Lower leg skin (tissue), 4 donors: ENCODE data around the gene MYL6B. TPM values are rescaled to one million over a fixed set of nuclear protein-coding genes. Genes with fewer than 3 reads are reported as not detected.

Experiments
- DNase-seq, 2 donors: peaks; one replicate each; pipeline ENCODE4 v3.0.0-alpha.2; 2019; ENCODE audit warnings: low spot score in 2 of 2
- H3K4me3 ChIP-seq: fragments of 200-600 bp; sonication (generic); 2 replicates; pipeline ENCODE4 v1.5.1; 2017; ENCODE audit warnings: mild to moderate bottlenecking, low read depth; ENCODE audit not compliant: poor library complexity, severe bottlenecking
- CTCF ChIP-seq, 3 donors: fragments of 450-650 bp; IDR thresholded peaks; one replicate each; pipeline ENCODE4 v1.5.1; 2016; ENCODE audit warnings: antibody characterized with exemption in 3 of 3, mild to moderate bottlenecking in 3 of 3, moderate library complexity in 2 of 3
- POLR2A ChIP-seq, 2 donors: fragments of 450-650 bp; IDR thresholded peaks; one replicate each; pipeline ENCODE4 v1.6.1; 2016 to 2017; ENCODE audit warnings: antibody characterized with exemption in 2 of 2, mild to moderate bottlenecking in 1 of 2, moderate library complexity in 1 of 2
- WGBS, 2 donors: methylation state at CpG; one replicate each; pipeline ENCODE4 v1.1.5; 2018; 5-methylcytosine and 5-hydroxymethylcytosine counted together
- intact Hi-C: fragments of 100-400 bp; cut with DNase I; formaldehyde crosslinking; loops from one replicate; pipeline ENCODE4 v1.15.0; 2023; ENCODE audit warnings: low total_unique reads
- total RNA-seq, 4 donors: library from RNA; depleted of rRNA; stranded (reverse); fragments of >200 nt; gene quantifications; one replicate each; pipeline ENCODE4 v1.1.0, GENCODE V29; 2016

Gene MYL6B
- total RNA-seq, 4 donors from 2014 or later = 9.0 to 40.1 (median 22.5) TPM

DNA sequence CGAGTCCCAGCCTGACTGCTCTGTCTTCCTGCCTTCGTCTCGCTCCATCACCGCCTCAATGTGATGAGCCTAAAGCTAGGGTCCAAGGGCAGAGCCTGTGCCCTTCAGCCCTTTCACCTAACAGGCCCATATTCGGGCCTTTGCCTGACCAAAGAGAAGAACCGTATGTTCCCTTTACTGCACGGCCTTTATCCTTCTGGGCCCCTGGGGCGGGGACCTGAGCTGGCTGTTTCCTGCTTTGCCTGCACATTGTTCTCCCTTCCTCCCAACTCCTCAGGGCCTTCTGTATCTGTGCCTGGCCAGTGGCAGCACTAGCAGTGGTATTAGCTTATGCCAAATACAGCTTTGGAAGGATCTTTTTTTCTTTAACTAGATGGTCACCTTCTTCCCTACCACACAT lies 8.5 kb upstream of the MYL6B start:
- intact Hi-C loops = no loop called here
- no peak for TF ChIP-seq CTCF (IDR thresholded peaks at IDR 0.05)
- TF ChIP-seq POLR2A (IDR thresholded peaks at IDR 0.05) = no peak
- no peak overlapping the region for H3K4me3 ChIP-seq
- 68 to 81% methylated on average over 8 of the region's 8 CpGs for WGBS, 2 donors
- no peak for DNase-seq

GRCh38 chr12:56145217-56145616 lies 7.2 kb upstream of the MYL6B start:
- TF ChIP-seq POLR2A (IDR thresholded peaks at IDR 0.05) = no peak
- WGBS, 2 donors = 81 to 86% methylated on average over 3 of the region's 3 CpGs
- H3K4me3 ChIP-seq = no peak overlapping the region
- DNase-seq = no peak
- intact Hi-C loops = no loop called here

DNA sequence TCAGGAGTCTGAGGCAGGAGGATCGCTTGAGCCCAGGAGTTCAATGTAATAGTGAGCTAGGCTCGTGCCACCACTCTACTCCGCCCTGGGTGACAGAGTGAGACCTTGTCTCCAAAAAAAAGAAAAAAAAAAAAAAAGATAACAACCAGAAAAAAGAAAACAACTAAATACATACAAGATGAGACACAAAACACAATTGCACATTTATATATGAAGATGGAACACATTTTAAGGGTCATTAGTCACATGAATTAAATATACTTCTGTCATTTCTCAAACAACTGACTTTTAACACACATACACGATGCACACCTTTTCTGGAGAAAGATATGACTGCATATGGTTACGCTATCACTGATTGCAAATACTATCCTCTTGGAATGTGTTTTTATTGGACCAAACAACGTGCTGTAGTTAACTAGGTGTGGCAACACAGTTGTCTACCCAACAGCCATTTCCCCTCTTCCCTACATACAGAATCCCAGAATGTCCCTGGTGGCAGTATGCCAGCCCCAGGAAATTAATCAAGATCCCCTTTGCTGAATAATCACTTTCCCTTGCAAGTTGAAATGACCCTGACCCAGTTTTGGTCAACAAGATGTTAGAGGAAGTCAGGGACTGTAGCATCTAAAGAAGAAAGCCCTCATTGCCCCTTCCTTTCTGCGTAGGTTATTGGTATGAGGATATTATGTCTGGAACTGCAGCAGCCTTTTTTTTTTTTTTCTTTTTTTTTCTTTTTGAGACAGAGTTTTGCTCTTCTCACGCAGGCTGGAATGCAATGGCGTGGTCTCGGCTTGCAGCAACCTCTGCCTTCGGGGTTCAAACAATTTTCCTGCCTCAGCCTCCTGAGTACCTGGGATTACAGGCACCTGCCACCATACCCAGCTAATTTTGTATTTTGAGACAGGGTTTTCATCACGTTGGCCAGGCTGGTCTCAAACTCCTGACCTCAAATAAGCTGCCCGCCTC lies 5.6 kb upstream of the MYL6B start:
- H3K4me3 ChIP-seq = no peak overlapping the region
- TF ChIP-seq CTCF (IDR thresholded peaks at IDR 0.05) (no peak), POLR2A (IDR thresholded peaks at IDR 0.05) (no peak)
- 64 to 65% methylated on average over 13 of the region's 13 CpGs for WGBS, 2 donors
- no peak for DNase-seq
- intact Hi-C loops = no loop called here

- DNase-seq = no peak
- intact Hi-C loops = no loop called here
- TF ChIP-seq CTCF (IDR thresholded peaks at IDR 0.05) (no peak), POLR2A (IDR thresholded peaks at IDR 0.05) (no peak)
- H3K4me3 ChIP-seq = no peak overlapping the region
- WGBS, 2 donors = 61 to 64% methylated on average over 3 of the region's 3 CpGs
These were observed 1.8 kb upstream of the MYL6B start for GRCh38 chr12:56150563-56150962.

- peak overlapping the region; percentile 49 for H3K4me3 ChIP-seq
- 6 to 14% methylated on average over 12 of the region's 12 CpGs for WGBS, 2 donors
- DNase-seq = peak; percentile 56 to 91
- TF ChIP-seq POLR2A (IDR thresholded peaks at IDR 0.05) (no peak), CTCF (IDR thresholded peaks at IDR 0.05) (no peak)
- intact Hi-C loops = no loop called here
These were observed 685 bp upstream of the MYL6B start for GRCh38 chr12:56151672-56152131.

DNA sequence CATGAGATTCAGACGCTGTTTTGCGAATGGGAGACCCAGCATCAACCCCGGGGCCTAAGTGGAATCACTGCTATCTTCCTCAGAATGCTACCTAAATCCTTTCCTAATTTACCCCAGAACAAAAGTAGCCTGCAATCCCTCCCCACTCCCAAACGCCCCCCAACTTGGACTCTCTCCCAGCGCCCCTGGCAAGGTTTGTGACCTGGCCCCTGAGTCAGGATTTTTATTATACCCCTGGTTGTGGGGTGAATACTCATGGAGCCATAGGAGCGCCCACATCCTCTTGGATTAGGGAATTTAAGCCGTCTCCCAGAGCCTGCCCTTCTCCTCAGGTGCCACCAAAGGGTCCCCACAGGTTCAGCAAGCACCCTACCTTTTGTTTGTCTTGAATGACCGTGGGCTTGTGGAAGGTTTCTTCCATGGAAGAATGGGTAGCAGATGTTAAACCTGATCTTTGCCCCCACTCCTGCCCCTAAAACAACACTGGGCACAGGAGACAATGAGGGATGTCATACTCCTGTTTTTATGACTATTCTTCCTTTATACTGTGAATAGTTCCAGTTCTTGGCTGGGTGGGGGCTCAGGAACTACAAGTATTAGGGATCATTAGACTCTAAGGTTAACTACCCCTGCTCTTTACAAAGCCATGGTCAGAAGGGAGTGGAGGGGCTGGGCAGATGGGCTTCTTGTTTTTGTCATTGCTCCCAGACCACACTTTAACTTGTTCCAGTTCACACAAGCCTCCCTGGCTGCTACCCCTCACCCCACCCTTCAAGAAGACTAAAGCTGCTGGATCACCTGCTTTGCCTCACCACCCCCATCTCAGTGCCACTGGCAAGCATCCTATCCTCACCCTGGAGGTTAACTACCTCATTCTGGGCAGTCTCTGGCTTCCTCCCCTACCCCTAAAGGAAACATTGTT lies 630 bp downstream of the MYL6B start:
- TF ChIP-seq POLR2A (IDR thresholded peaks at IDR 0.05) (no peak), CTCF (IDR thresholded peaks at IDR 0.05) (no peak)
- intact Hi-C loops = no loop called here
- 9 to 13% methylated on average over 8 of the region's 8 CpGs for WGBS, 2 donors
- H3K4me3 ChIP-seq = no peak overlapping the region
- DNase-seq = no peak
